Measurements from ENCODE around the gene IER3IP1. TPM values are rescaled to one million over a fixed set of nuclear protein-coding genes. Genes with fewer than 3 reads are reported as not detected.

The IER3IP1 gene
- polyA plus RNA-seq, 1 donor from 2014 or later, result 27.1 TPM

DNA sequence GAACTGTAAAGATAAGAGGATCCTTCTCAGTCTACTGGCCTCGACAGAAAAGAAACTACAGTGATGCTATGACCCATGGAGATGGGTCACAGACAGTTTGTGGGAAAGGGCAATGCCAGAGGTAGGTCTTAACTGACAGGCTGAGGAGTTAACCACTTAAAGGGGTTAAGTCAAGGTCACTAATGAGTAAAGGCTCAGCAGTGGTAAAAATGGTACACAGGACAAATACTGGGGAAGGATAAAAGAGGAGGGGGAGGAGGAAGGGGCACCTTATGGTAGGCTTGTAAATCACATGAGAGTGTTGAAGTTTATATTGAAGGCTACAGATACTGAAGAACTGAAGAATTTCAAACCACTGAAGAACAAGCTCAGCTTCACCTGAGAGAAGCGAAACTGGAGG lies 9.9 kb downstream of the IER3IP1 start:
- no peak for TF ChIP-seq SMC3 (conservative IDR thresholded peaks at IDR 0.05; ENCODE audit: poor library complexity)
- TF ChIP-seq, protein P1, sequence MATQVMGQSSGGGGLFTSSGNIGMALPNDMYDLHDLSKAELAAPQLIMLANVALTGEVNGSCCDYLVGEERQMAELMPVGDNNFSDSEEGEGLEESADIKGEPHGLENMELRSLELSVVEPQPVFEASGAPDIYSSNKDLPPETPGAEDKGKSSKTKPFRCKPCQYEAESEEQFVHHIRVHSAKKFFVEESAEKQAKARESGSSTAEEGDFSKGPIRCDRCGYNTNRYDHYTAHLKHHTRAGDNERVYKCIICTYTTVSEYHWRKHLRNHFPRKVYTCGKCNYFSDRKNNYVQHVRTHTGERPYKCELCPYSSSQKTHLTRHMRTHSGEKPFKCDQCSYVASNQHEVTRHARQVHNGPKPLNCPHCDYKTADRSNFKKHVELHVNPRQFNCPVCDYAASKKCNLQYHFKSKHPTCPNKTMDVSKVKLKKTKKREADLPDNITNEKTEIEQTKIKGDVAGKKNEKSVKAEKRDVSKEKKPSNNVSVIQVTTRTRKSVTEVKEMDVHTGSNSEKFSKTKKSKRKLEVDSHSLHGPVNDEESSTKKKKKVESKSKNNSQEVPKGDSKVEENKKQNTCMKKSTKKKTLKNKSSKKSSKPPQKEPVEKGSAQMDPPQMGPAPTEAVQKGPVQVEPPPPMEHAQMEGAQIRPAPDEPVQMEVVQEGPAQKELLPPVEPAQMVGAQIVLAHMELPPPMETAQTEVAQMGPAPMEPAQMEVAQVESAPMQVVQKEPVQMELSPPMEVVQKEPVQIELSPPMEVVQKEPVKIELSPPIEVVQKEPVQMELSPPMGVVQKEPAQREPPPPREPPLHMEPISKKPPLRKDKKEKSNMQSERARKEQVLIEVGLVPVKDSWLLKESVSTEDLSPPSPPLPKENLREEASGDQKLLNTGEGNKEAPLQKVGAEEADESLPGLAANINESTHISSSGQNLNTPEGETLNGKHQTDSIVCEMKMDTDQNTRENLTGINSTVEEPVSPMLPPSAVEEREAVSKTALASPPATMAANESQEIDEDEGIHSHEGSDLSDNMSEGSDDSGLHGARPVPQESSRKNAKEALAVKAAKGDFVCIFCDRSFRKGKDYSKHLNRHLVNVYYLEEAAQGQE (IDR thresholded peaks at IDR 0.05; ENCODE audit: borderline replicate concordance), result no peak
- TF ChIP-seq MXI1 (conservative IDR thresholded peaks at IDR 0.05; ENCODE audit: poor library complexity, severe bottlenecking), result no peak
- no peak for TF ChIP-seq EZH2 (IDR thresholded peaks at IDR 0.05; ENCODE audit: borderline replicate concordance, insufficient read depth, low read length, poor library complexity, severe bottlenecking)
- TF ChIP-seq RAD21 (conservative IDR thresholded peaks at IDR 0.05), result no peak
- no peak for TF ChIP-seq TAF1 (IDR thresholded peaks at IDR 0.05; ENCODE audit: low read depth)
- no peak for TF ChIP-seq POLR2AphosphoS5 (IDR thresholded peaks at IDR 0.05)
- TF ChIP-seq EP300 (conservative IDR thresholded peaks at IDR 0.05; ENCODE audit: poor library complexity, severe bottlenecking), result no peak
- TF ChIP-seq, protein P2, sequence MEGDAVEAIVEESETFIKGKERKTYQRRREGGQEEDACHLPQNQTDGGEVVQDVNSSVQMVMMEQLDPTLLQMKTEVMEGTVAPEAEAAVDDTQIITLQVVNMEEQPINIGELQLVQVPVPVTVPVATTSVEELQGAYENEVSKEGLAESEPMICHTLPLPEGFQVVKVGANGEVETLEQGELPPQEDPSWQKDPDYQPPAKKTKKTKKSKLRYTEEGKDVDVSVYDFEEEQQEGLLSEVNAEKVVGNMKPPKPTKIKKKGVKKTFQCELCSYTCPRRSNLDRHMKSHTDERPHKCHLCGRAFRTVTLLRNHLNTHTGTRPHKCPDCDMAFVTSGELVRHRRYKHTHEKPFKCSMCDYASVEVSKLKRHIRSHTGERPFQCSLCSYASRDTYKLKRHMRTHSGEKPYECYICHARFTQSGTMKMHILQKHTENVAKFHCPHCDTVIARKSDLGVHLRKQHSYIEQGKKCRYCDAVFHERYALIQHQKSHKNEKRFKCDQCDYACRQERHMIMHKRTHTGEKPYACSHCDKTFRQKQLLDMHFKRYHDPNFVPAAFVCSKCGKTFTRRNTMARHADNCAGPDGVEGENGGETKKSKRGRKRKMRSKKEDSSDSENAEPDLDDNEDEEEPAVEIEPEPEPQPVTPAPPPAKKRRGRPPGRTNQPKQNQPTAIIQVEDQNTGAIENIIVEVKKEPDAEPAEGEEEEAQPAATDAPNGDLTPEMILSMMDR (IDR thresholded peaks at IDR 0.05; ENCODE audit: poor library complexity, severe bottlenecking), result no peak
- Histone ChIP-seq H3K9me2 (ENCODE audit: insufficient read depth, low read length) (no peaks in the 10 kb centered on the region), H3K4me3 (ENCODE audit: low read length) (no peak overlapping the region), H3K36me3 (ENCODE audit: insufficient read depth, low read length) (no peaks in the 10 kb centered on the region), H4K20me1 (ENCODE audit: insufficient read depth) (no peaks in the 10 kb centered on the region), H3F3A (ENCODE audit: insufficient read depth, low read length, poor library complexity, severe bottlenecking) (no peaks in the 10 kb centered on the region), H3K27me3 (ENCODE audit: insufficient read depth, low read depth, low read length) (no peaks in the 10 kb centered on the region), H3K9me3 (ENCODE audit: low read length) (no peaks in the 10 kb centered on the region), H3K9ac (ENCODE audit: low read length) (no peak overlapping the region), H3K4me2 (ENCODE audit: low read length) (no peak overlapping the region), H3K79me2 (replicated peaks; ENCODE audit: insufficient read depth, low read length) (peaks cover 11% of the 10 kb centered on the region), H3K27ac (ENCODE audit: low read length) (no peak overlapping the region), H2AFZ (ENCODE audit: low read depth, low read length) (no peak overlapping the region)

DNA sequence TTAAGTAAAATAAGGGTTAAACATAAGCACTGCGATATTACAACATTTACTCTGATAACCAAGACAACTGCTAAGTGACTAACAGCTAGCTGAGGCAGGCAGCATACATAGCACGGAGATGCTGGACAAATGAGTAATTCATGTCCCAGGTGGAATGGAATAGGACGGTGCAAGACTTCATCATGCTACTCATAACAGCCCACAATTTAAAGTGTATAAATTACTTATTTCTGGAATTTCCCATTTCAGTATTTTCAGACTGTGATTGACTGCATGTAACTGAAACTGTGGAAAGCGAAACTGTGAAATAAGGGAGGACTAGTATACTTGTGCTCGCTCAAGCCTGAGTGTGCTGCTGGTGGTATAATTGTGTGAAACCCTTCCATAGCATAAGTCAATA lies 12.9 kb downstream of the IER3IP1 start:
- Histone ChIP-seq H3K36me3 (ENCODE audit: insufficient read depth, low read length) (no peaks in the 10 kb centered on the region), H3K27ac (ENCODE audit: low read length) (no peak overlapping the region), H3K27me3 (ENCODE audit: insufficient read depth, low read depth, low read length) (no peaks in the 10 kb centered on the region), H3F3A (ENCODE audit: insufficient read depth, low read length, poor library complexity, severe bottlenecking) (no peaks in the 10 kb centered on the region), H4K20me1 (ENCODE audit: insufficient read depth) (no peaks in the 10 kb centered on the region), H3K9me3 (ENCODE audit: low read length) (no peaks in the 10 kb centered on the region), H3K9ac (ENCODE audit: low read length) (no peak overlapping the region), H3K4me2 (ENCODE audit: low read length) (no peak overlapping the region), H2AFZ (ENCODE audit: low read depth, low read length) (no peak overlapping the region), H3K4me3 (ENCODE audit: low read length) (no peak overlapping the region), H3K79me2 (replicated peaks; ENCODE audit: insufficient read depth, low read length) (peaks cover 4% of the 10 kb centered on the region), H3K9me2 (ENCODE audit: insufficient read depth, low read length) (no peaks in the 10 kb centered on the region)
- TF ChIP-seq RAD21 (conservative IDR thresholded peaks at IDR 0.05), result no peak
- TF ChIP-seq, protein P2 (IDR thresholded peaks at IDR 0.05; ENCODE audit: poor library complexity, severe bottlenecking), result no peak
- TF ChIP-seq, protein P1 (IDR thresholded peaks at IDR 0.05; ENCODE audit: borderline replicate concordance), result no peak
- no peak for TF ChIP-seq POLR2AphosphoS5 (IDR thresholded peaks at IDR 0.05)
- no peak for TF ChIP-seq MXI1 (conservative IDR thresholded peaks at IDR 0.05; ENCODE audit: poor library complexity, severe bottlenecking)
- no peak for TF ChIP-seq SMC3 (conservative IDR thresholded peaks at IDR 0.05; ENCODE audit: poor library complexity)
- TF ChIP-seq TAF1 (IDR thresholded peaks at IDR 0.05; ENCODE audit: low read depth), result no peak
- no peak for TF ChIP-seq EZH2 (IDR thresholded peaks at IDR 0.05; ENCODE audit: borderline replicate concordance, insufficient read depth, low read length, poor library complexity, severe bottlenecking)
